ENCODE data around the gene HJURP. TPM values are rescaled to one million over a fixed set of nuclear protein-coding genes. Genes with fewer than 3 reads are reported as not detected.

The HJURP gene
- polyA plus RNA-seq, 3 donors, result not detected

DNA sequence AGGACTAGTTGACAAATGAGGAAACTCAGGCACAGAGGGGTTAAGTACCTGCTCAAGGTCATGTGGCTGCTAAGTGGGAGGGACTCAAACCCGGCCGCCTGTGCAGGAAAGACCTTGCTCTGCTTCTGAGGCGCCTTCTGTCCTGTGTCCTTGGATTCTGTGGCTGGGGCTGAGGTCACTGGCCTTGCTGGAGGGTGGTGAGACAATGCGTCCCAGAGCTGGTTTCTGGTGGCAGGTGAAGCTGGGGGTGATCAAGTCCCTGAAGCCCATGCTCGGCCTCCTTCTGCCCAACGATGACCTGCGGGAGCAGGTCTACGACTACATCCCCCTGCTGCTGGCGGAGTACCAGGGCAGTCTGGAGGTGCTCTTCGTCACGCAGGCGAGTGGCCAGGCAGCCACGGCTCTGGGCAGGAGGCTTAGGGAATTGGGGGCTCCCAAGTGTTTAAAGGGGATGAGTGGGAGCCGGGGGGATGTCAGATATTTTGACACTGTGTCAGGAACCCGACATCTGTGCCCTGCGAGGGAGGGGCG lies 60.1 kb downstream of the HJURP start:
- Histone ChIP-seq H2AFZ (ENCODE audit: insufficient read depth, low read depth, low read length, poor library complexity, severe bottlenecking) (no peak overlapping the region), H3K9me3 (replicated peaks in 1 of 2; ENCODE audit: control insufficient read depth in 1 of 2, insufficient read depth in 1 of 2, low read length in 2 of 2) (no peaks in the 10 kb centered on the region), H3K79me2 (ENCODE audit: insufficient read depth, low read length) (no peaks in the 10 kb centered on the region), H4K20me1 (ENCODE audit: insufficient read depth, low read length) (no peaks in the 10 kb centered on the region), H3K4me2 (replicated peaks; ENCODE audit: extremely low read depth, low read length, poor library complexity, severe bottlenecking) (no peak overlapping the region), H3K4me1 (ENCODE audit: control insufficient read depth in 1 of 2, insufficient read depth in 2 of 2, low read length in 2 of 2) (no peaks in the 10 kb centered on the region), H3K36me3 (replicated peaks in 1 of 2; ENCODE audit: control insufficient read depth in 1 of 2, insufficient read depth in 2 of 2, low read length in 2 of 2) (no peaks in the 10 kb centered on the region), H3K9ac (ENCODE audit: insufficient read depth, low read length, poor library complexity, severe bottlenecking) (no peak overlapping the region), H3K27me3 (ENCODE audit: control insufficient read depth in 2 of 2, insufficient read depth in 2 of 2, low read length in 2 of 2) (no peaks in the 10 kb centered on the region), H3K27ac (ENCODE audit: low read depth in 1 of 2, low read length in 2 of 2) (no peak overlapping the region), H3K4me3 (replicated peaks in 1 of 3; ENCODE audit: low read depth in 2 of 3, low read length in 3 of 3) (no peak overlapping the region)
- no peak overlapping the region for H3K4me3 Mint-ChIP-seq
- no peaks in the 10 kb centered on the region for H3K4me1 Mint-ChIP-seq
- 89% methylated on average over 17 of the region's 17 CpGs for WGBS (ENCODE audit: insufficient coverage)
- peaks cover 0 to 2% (median 0%) of the 10 kb centered on the region in 7 donors for H3K9me3 Mint-ChIP-seq
- no peak overlapping the region for H3K27ac Mint-ChIP-seq
- intact Hi-C loops (cut with micrococcal nuclease), result no loop called here
- no peak for DNase-seq
- H3K27me3 Mint-ChIP-seq (ENCODE audit: low read depth in 3 of 3), result peaks cover 0 to 9% (median 5%) of the 10 kb centered on the region in 3 donors
- H3K36me3 Mint-ChIP-seq, result no peaks in the 10 kb centered on the region
- TF ChIP-seq CTCF (IDR thresholded peaks at IDR 0.05), result no peak

- no peak overlapping the region for H3K4me3 Mint-ChIP-seq
- peaks cover 0 to 7% (median 4%) of the 10 kb centered on the region in 3 donors for H3K27me3 Mint-ChIP-seq (ENCODE audit: low read depth in 3 of 3)
- H3K36me3 ChIP-seq (replicated peaks in 1 of 2; ENCODE audit: control insufficient read depth in 1 of 2, insufficient read depth in 2 of 2, low read length in 2 of 2), result no peaks in the 10 kb centered on the region
- no peak overlapping the region for H3K9ac ChIP-seq (ENCODE audit: insufficient read depth, low read length, poor library complexity, severe bottlenecking)
- no peaks in the 10 kb centered on the region for H3K9me3 ChIP-seq (replicated peaks in 1 of 2; ENCODE audit: control insufficient read depth in 1 of 2, insufficient read depth in 1 of 2, low read length in 2 of 2)
- H3K27me3 ChIP-seq (ENCODE audit: control insufficient read depth in 2 of 2, insufficient read depth in 2 of 2, low read length in 2 of 2), result no peaks in the 10 kb centered on the region
- H3K36me3 Mint-ChIP-seq, result no peaks in the 10 kb centered on the region
- H3K4me2 ChIP-seq (replicated peaks; ENCODE audit: extremely low read depth, low read length, poor library complexity, severe bottlenecking), result no peak overlapping the region
- H3K4me1 ChIP-seq (ENCODE audit: control insufficient read depth in 1 of 2, insufficient read depth in 2 of 2, low read length in 2 of 2), result no peaks in the 10 kb centered on the region
- no peak overlapping the region for H3K4me3 ChIP-seq (replicated peaks in 1 of 3; ENCODE audit: low read depth in 2 of 3, low read length in 3 of 3)
- DNase-seq, result no peak
- intact Hi-C loops (cut with micrococcal nuclease), result no loop called here
- TF ChIP-seq CTCF (IDR thresholded peaks at IDR 0.05), result no peak
- H3K79me2 ChIP-seq (ENCODE audit: insufficient read depth, low read length), result no peaks in the 10 kb centered on the region
- no peaks in the 10 kb centered on the region for H4K20me1 ChIP-seq (ENCODE audit: insufficient read depth, low read length)
- no peaks in the 10 kb centered on the region for H3K4me1 Mint-ChIP-seq
- H3K27ac ChIP-seq (ENCODE audit: low read depth in 1 of 2, low read length in 2 of 2), result no peak overlapping the region
- H3K27ac Mint-ChIP-seq, result no peak overlapping the region
- 90% methylated on average over 15 of the region's 18 CpGs for WGBS (ENCODE audit: insufficient coverage)
- H3K9me3 Mint-ChIP-seq, result peaks cover 0 to 2% (median 0%) of the 10 kb centered on the region in 7 donors
- H2AFZ ChIP-seq (ENCODE audit: insufficient read depth, low read depth, low read length, poor library complexity, severe bottlenecking), result no peak overlapping the region
These were observed 60.7 kb downstream of the HJURP start for GRCh38 chr2:233793465-233794127.
